ENCODE data around the gene SSBP1.
"Not testable (repeated sequence)": the region's sequence is repeated elsewhere in the genome, so short reads cannot be mapped to it uniquely, and the experiment has no call there.

Gene SSBP1

GRCh38 chr7:141737836-141738591, at the start of gene SSBP1:
Gene SSBP1, plus strand, starts transcription at chr7:141738358. Its CDS starts 809 bp downstream, at chr7:141739167.
- DNase-seq (ENCODE audit: low read depth) = peak; percentile 87

GRCh38 chr7:141689072-141689825, 48.9 kb upstream of the SSBP1 start:
- DNase-seq (ENCODE audit: low read depth) = not testable (repeated sequence)

- DNase-seq (ENCODE audit: low read depth) = no peak
Observed at GRCh38 chr7:141691540-141691939, 46.6 kb upstream of the SSBP1 start.

- DNase-seq (ENCODE audit: low read depth) = no peak
Observed at GRCh38 chr7:141691961-141692360, 46.2 kb upstream of the SSBP1 start.

- DNase-seq (ENCODE audit: low read depth) = no peak
Observed at GRCh38 chr7:141693082-141693481, 45.1 kb upstream of the SSBP1 start.

GRCh38 chr7:141695803-141696289, 42.3 kb upstream of the SSBP1 start:
- no peak for DNase-seq (ENCODE audit: low read depth)

- DNase-seq (ENCODE audit: low read depth) = no peak
Observed at GRCh38 chr7:141696348-141696747, 41.8 kb upstream of the SSBP1 start.

- no peak for DNase-seq (ENCODE audit: low read depth)
Observed at GRCh38 chr7:141697211-141697871, 40.8 kb upstream of the SSBP1 start.

- no peak for DNase-seq (ENCODE audit: low read depth)
Observed at GRCh38 chr7:141698247-141699015, 39.7 kb upstream of the SSBP1 start.

GRCh38 chr7:141699860-141700259, 38.3 kb upstream of the SSBP1 start:
- DNase-seq (ENCODE audit: low read depth) = no peak

GRCh38 chr7:141700296-141700847, 37.8 kb upstream of the SSBP1 start:
- DNase-seq (ENCODE audit: low read depth) = no peak

GRCh38 chr7:141700848-141701371, 37.2 kb upstream of the SSBP1 start:
- no peak for DNase-seq (ENCODE audit: low read depth)

GRCh38 chr7:141701489-141702046, 36.6 kb upstream of the SSBP1 start:
- DNase-seq (ENCODE audit: low read depth) = peak; percentile 71

- peak; percentile 31 for DNase-seq (ENCODE audit: low read depth)
Observed at GRCh38 chr7:141702047-141702567, 36.1 kb upstream of the SSBP1 start, which contains the start of gene DENND11. Gene DENND11, minus strand, starts transcription at chr7:141702166. Its CDS starts 13 bp downstream, at chr7:141702153.

GRCh38 chr7:141702892-141703291, 35.3 kb upstream of the SSBP1 start:
- DNase-seq (ENCODE audit: low read depth) = no peak

- no peak for DNase-seq (ENCODE audit: low read depth)
Observed at GRCh38 chr7:141704112-141704511, 34.0 kb upstream of the SSBP1 start.

- DNase-seq (ENCODE audit: low read depth) = no peak
Observed at GRCh38 chr7:141704741-141705140, 33.4 kb upstream of the SSBP1 start.

- no peak for DNase-seq (ENCODE audit: low read depth)
Observed at GRCh38 chr7:141706239-141707064, 31.7 kb upstream of the SSBP1 start.

- no peak for DNase-seq (ENCODE audit: low read depth)
Observed at GRCh38 chr7:141708351-141708750, 29.8 kb upstream of the SSBP1 start, which contains the start of gene WEE2. Gene WEE2, plus strand, starts transcription at chr7:141708353. Its CDS starts 406 bp downstream, at chr7:141708759.

- DNase-seq (ENCODE audit: low read depth) = no peak
Observed at GRCh38 chr7:141709318-141709717, 28.8 kb upstream of the SSBP1 start.

Data from activated gamma-delta T cell treated with anti-CD3 and anti-CD28 coated beads, Interleukin-2, amount 50 U/mL, for 16 hours (primary cell).